HL-60 (cell line): ENCODE measurements around the gene SRCIN1.
A peak's percentile ranks its signal among the peaks of the same experiment; 100 is the strongest.
"Not testable (repeated sequence)": the region's sequence is repeated elsewhere in the genome, so short reads cannot be mapped to it uniquely, and the experiment has no call there.

ENCODE experiments used
- DNase-seq, 2 experiments: peaks; one replicate each; pipeline ENCODE4 v3.0.0-alpha.2; 2010 to 2020; ENCODE audit warnings: low read depth in 1 of 2, low spot score in 1 of 2
- H3K27ac ChIP-seq: fragments of 250-450 bp; sonication (Bioruptor Pico); replicated peaks from 2 replicates; pipeline ENCODE4 v1.5.1; 2020; ENCODE audit warnings: mild to moderate bottlenecking, moderate library complexity
- H3K27me3 ChIP-seq: fragments of 250-450 bp; sonication (Bioruptor Pico); 2 replicates; pipeline ENCODE4 v1.5.1; 2021; ENCODE audit warnings: mild to moderate bottlenecking, moderate library complexity; ENCODE audit not compliant: insufficient read depth, poor library complexity, severe bottlenecking
- H3K4me3 ChIP-seq: replicated peaks from 2 replicates; pipeline ENCODE4 v1.5.1; 2011; ENCODE audit warnings: mild to moderate bottlenecking, control low read depth, low read length; ENCODE audit not compliant: insufficient read depth
- CTCF ChIP-seq: IDR thresholded peaks from one replicate; pipeline ENCODE4 v1.5.1; 2011; ENCODE audit warnings: low read length, control low read depth, inconsistent platforms; ENCODE audit not compliant: insufficient read depth
- GABPA ChIP-seq: IDR thresholded peaks from 2 replicates; pipeline ENCODE4 v1.6.1; 2012; ENCODE audit warnings: low read depth
- POLR2AphosphoS5 ChIP-seq: IDR thresholded peaks from 2 replicates; pipeline ENCODE4 v1.6.1; 2012; ENCODE audit warnings: low read depth
- REST ChIP-seq: IDR thresholded peaks from 2 replicates; pipeline ENCODE4 v1.6.1; 2012; ENCODE audit warnings: low read depth; ENCODE audit not compliant: insufficient replicate concordance
- SPI1 ChIP-seq: IDR thresholded peaks from 2 replicates; pipeline ENCODE4 v1.6.1; 2012; ENCODE audit warnings: low read depth, mild to moderate bottlenecking, borderline replicate concordance

Gene SRCIN1

GRCh38 chr17:38625482-38625881 lies 19.7 kb upstream of the SRCIN1 start:
- DNase-seq: no peak
- Histone ChIP-seq H3K27me3 (peaks cover 6% of the 10 kb centered on the region), H3K4me3 (no peak overlapping the region), H3K27ac (no peak overlapping the region)
- TF ChIP-seq CTCF (no peak), GABPA (no peak), POLR2AphosphoS5 (no peak), SPI1 (no peak), REST (no peak)

- not testable (repeated sequence) for H3K4me3 ChIP-seq, H3K27ac ChIP-seq, H3K27me3 ChIP-seq
- DNase-seq: peak in 1 of 2 experiments; percentile 19
These were observed 19.1 kb upstream of the SRCIN1 start for GRCh38 chr17:38624782-38625355.

- Histone ChIP-seq H3K27me3 (peaks cover 9% of the 10 kb centered on the region), H3K27ac (no peak overlapping the region), H3K4me3 (no peak overlapping the region)
- no peak for DNase-seq
- no peak for TF ChIP-seq POLR2AphosphoS5
- no peak for TF ChIP-seq REST
- no peak for TF ChIP-seq GABPA
- TF ChIP-seq SPI1: no peak
- no peak for TF ChIP-seq CTCF
These were observed 15.8 kb upstream of the SRCIN1 start for GRCh38 chr17:38621538-38621937.

- peaks cover 9% of the 10 kb centered on the region for H3K27me3 ChIP-seq
- no peak overlapping the region for H3K4me3 ChIP-seq
- TF ChIP-seq CTCF: no peak
- H3K27ac ChIP-seq: no peak overlapping the region
- no peak for DNase-seq
These were observed 15.0 kb upstream of the SRCIN1 start for GRCh38 chr17:38620551-38621277.
